ENCODE results near the gene ZFAND5.
A peak's percentile ranks its signal among the peaks of the same experiment; 100 is the strongest.

ZFAND5 gene, protein sequence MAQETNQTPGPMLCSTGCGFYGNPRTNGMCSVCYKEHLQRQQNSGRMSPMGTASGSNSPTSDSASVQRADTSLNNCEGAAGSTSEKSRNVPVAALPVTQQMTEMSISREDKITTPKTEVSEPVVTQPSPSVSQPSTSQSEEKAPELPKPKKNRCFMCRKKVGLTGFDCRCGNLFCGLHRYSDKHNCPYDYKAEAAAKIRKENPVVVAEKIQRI
- total RNA-seq, result 795 reads per million, percentile 99 among the genes with 10 or more reads in this experiment

GRCh38 chr9:72364679-72365524, at the start of gene ZFAND5:
Gene ZFAND5 (minus strand): TSS chr9:72365208. CDS start chr9:72360778, 4,430 bp downstream.
- DNase-seq, result peak; percentile 90

GRCh38 chr9:72412483-72413040, 47.6 kb upstream of the ZFAND5 start:
- DNase-seq, result no peak

- DNase-seq, result no peak
These were observed 45.2 kb upstream of the ZFAND5 start for GRCh38 chr9:72410214-72410613.

DNA sequence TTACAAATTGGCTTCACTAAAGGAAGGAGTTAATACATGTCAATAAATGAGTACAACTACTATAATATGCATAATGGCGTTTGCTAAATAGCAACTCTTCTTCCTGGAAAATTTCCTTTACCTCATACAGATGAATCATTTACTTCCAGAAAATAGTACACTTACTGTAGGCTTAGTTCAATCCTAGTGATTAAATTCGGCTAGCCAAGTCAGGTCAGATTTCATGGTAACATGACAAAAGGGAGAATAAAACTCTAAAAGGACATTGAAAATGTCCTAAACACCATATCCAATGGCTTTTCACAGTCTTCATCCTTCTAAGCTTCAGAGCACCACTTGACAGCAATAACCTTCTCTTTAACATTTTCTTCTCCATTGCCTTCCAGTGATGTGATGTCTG, 42.1 kb upstream of the ZFAND5 start:
- DNase-seq, result no peak

DNA sequence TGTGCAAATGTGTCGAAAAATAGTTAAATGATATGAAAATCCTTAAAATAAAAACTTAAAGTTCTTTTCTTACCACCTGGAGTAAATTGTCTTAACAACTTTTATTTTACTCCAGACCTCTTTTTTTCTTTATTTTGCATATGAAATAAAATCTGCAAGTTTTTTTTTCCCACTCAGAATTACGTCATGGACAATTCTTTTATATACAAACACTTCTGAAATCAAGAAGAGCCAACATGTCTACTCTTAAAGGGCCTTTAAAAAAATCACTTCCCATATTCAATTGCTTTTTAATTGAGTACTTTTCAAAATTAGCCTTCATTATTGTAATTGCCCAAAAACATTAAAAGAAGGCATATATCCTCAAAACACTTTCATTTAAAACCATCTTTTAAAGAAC, 37.7 kb upstream of the ZFAND5 start:
- DNase-seq, result no peak

- no peak for DNase-seq
These were observed 36.4 kb upstream of the ZFAND5 start for GRCh38 chr9:72401396-72401795.

DNA sequence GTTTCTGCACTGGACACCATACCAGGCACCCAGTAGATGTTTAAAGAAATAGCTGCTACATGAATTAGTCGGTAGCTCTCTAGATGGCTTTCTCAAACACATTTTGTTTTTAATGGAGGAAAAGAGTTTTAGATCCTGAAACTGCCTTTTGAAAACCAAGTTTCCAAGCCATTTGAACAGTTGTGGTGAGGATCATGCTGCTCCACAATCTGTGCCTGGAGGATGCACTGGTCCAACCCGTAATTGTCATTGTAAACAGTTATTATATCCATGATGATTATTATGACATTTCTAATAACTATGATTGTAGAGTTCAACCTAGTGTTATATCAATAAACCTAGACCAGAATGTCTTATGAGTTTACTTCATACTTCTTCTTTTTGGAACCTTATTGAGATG, 35.9 kb upstream of the ZFAND5 start:
- no peak for DNase-seq

DNA sequence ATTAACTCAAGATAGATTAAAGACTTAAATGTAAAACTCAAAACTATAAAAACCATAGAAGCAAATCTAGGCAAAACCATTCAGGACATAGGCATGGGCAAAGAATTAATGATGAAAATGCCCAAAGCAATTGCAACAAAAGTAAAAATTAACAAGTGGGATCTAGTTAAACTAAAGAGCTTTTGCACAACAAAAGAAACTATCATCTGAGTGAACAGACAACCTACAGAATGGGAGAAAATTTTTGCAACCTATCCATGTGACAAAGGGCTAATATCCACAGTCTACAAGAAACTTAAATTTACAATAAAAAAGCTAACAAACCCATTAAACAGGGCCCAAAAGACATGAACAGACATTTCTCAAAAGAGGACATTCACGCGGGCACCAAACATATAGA, 34.4 kb upstream of the ZFAND5 start:
- no peak for DNase-seq

GRCh38 chr9:72396247-72397091, 31.5 kb upstream of the ZFAND5 start:
- no peak for DNase-seq

DNA sequence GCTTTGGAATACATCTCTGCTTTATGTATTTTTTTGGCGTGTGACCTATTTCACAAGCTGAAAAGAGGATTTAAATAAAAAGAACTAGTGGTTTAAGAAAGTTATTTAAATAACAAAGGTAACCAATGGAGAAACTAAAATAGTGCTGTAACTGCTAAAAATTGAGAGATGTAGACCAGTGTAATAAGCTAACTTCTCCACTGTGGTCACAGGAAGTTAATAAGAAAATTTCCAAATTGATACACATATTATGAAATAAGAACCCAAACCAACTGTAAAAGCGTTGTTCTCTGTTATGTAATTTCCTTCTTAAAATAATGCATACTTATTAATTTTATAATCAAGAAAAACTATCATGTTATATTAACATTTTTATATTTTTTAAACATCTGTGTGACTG, 29.1 kb upstream of the ZFAND5 start:
- DNase-seq, result no peak

DNA sequence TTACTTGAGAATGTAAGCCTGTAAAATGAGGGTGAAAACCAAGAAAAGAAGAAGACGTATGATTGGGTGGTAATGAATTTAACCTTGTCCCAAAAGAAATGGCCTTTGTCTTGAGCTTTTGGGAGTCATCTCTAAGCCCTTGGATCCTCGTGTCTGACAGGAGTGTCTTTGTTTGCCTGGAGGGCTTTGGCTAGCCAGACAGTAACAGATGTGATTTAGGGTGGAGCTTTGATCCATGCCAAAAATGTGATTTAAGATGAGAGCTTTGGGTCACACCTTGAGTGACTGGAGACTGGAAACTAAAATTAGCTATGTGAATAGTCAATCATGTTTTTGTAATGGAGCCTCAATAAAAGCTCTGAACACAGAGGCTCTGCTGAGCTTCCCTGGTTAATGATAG, 25.9 kb upstream of the ZFAND5 start:
- no peak for DNase-seq

- DNase-seq, result no peak
These were observed 21.2 kb upstream of the ZFAND5 start for GRCh38 chr9:72386186-72386585.

- no peak for DNase-seq
These were observed 19.9 kb upstream of the ZFAND5 start for GRCh38 chr9:72384710-72385485.

- DNase-seq, result no peak
These were observed 19.1 kb upstream of the ZFAND5 start for GRCh38 chr9:72383978-72384709.

DNA sequence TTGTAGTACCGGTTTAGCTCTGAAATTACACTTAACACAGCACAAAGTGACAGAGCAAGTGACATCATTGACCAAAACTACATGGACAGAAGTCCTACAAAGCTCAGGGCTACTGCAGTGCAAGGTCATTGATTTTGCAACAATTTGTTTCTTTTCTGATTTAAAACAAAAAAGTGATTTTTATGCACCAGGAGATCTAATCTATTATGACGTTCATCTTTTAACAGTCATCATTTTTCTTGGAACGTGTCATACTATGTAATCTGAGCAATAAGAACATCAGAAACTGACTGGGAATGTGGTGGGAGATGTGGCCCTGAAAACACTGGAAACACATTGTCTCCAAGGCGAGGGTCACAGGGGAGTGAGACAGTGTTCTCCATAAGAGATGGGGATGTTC, 17.4 kb upstream of the ZFAND5 start:
- DNase-seq, result no peak

- no peak for DNase-seq
These were observed 12.0 kb upstream of the ZFAND5 start for GRCh38 chr9:72377041-72377440.

GRCh38 chr9:72371151-72371550, 6.1 kb upstream of the ZFAND5 start:
- DNase-seq, result no peak

DNA sequence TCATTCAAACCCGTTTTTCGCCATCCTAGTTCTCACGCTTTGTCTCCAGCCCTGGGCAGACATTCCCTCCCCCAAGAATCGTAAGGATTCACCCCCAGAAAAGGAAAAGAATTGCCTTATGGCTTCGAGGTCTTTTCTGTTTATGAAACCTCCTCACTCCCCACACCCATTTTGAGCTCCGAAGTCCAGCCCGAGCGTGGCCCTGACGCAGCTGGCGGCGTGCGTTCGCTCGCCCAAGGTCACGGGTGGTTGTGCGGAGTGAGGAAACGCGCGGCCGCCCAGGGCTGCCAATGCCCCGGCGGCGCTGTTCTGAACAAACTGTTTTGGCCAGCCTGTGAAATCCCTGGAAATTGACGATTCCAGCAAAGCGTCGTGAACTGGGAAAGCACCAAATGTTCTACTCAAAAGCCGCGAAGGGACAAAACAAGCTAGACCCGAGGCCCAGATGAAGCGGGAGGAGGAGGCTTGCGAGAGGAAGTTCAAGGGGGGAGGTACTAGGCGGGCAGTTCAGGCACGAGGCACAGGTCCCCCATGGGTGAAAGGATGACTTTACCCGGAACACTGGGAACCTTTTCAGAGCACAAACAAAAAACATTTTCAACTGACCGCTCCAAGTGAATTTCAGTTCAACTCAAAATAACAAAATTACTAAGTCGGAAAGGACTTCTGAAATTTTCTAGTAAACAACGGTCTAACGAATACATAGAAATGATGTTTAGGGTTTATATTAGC, 683 bp upstream of the ZFAND5 start:
- peak; percentile 41 for DNase-seq

- peak; percentile 67 for DNase-seq
These were observed 915 bp downstream of the ZFAND5 start for GRCh38 chr9:72363908-72364678.

DNA sequence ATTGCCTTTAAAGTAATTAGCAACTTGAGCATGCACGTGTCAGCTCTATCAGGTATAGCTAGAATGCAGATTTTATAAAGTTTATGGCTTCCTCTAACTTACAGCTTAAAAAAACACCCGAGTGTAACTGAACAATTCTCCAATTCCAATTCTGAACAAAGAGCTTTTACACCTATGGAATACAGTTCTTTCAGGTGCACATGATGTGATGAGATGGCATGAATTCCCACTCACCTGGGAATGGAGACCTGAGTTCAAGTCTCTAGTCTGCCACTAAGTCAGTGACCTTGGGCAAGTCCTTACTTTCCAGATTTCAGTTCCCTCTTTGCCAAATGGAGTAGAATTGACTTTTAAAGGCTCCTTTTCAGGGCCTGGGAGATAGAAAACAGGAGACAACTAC, 1.8 kb downstream of the ZFAND5 start:
- DNase-seq, result no peak
